HL-60 (cell line): ENCODE measurements around the gene KBTBD13.
A peak's percentile ranks its signal among the peaks of the same experiment; 100 is the strongest.

Experiments
- CTCF ChIP-seq: IDR thresholded peaks from one replicate; pipeline ENCODE4 v1.5.1; 2011; ENCODE audit warnings: low read length, control low read depth, inconsistent platforms; ENCODE audit not compliant: insufficient read depth
- GABPA ChIP-seq: IDR thresholded peaks from 2 replicates; pipeline ENCODE4 v1.6.1; 2012; ENCODE audit warnings: low read depth
- POLR2AphosphoS5 ChIP-seq: IDR thresholded peaks from 2 replicates; pipeline ENCODE4 v1.6.1; 2012; ENCODE audit warnings: low read depth
- REST ChIP-seq: IDR thresholded peaks from 2 replicates; pipeline ENCODE4 v1.6.1; 2012; ENCODE audit warnings: low read depth; ENCODE audit not compliant: insufficient replicate concordance
- SPI1 ChIP-seq: IDR thresholded peaks from 2 replicates; pipeline ENCODE4 v1.6.1; 2012; ENCODE audit warnings: low read depth, mild to moderate bottlenecking, borderline replicate concordance

GRCh38 chr15:65040461-65040860, 36.1 kb upstream of the KBTBD13 start:
- TF ChIP-seq CTCF (no peak), POLR2AphosphoS5 (no peak), GABPA (no peak), REST (no peak), SPI1 (0 out of 2 replicates have a peak, but pooled peaks have one; percentile 33)
